Frontal cortex (tissue), 4 donors: ENCODE data around the gene ALG1. TPM values are rescaled to one million over a fixed set of nuclear protein-coding genes. Genes with fewer than 3 reads are reported as not detected.
"Not testable (repeated sequence)": the region's sequence is repeated elsewhere in the genome, so short reads cannot be mapped to it uniquely, and the experiment has no call there.

Source experiments
- DNase-seq, 2 donors: peaks; one replicate each; pipeline ENCODE4 v3.0.0; 2012; ENCODE audit warnings: low spot score in 2 of 2
- FAIRE-seq: peaks from 2 replicates; lab custom pipeline; 2012; peaks lifted over from hg19 to GRCh38; lab: Jason Lieb, UNC
- total RNA-seq: library from RNA; depleted of rRNA; stranded (reverse); fragments of >200 nt; gene quantifications from one replicate; pipeline ENCODE4 v1.2.3, GENCODE V29; 2014
- donor health status: control.
- donor health status: control.
- donor health status: control.

ALG1 gene
- total RNA-seq, 1 donor from 2014 or later, result 11.4 TPM

DNA sequence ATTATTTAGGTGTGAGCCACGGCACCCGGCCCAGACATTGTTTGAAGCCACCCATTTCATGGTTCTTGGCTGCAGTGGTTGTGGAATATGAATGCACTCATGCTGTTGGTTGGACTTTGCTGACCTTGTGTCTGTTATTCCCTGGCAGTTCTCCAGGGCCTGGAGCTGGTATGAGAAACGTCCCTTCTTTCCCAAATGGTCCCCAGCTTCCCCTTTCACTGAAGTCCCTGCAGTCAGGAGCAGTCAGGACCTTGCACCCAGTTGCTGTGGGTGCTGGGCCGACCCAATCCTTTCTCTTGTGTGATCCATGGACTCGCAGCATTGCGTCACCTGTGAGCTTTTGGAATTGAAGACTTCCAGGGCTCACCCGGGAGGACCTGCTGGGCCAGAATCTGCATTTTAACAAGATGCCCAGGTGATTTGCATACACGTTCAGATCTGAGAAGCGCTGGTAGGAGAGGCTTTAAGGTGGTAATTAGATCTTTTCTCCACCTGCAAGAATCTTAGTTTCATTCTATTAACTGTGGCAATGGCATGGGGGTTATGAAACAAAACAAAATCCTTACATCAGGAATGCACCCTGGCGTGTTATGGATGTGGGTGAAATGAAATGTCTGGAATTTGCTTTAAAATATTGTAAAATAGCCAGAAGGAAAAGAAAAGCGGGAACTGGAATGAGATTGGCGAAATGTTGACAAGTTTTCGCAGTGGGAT, 63.3 kb downstream of the ALG1 start:
- not testable (repeated sequence) for DNase-seq, FAIRE-seq

Other genes with a start within 250 kb of the ALG1 start
- gene GLYR1, start 224.6 kb upstream of the ALG1 start, total RNA-seq, result 66.4 TPM
- gene UBN1, start 224.4 kb upstream of the ALG1 start, total RNA-seq, result 12.2 TPM
- 0.82 TPM for gene PPL, start 134.7 kb upstream of the ALG1 start, total RNA-seq
- 0.41 TPM for gene SEC14L5, start 113.5 kb upstream of the ALG1 start, total RNA-seq
- gene NAGPA, start 37.9 kb upstream of the ALG1 start, total RNA-seq, result 14.7 TPM
- gene C16orf89, start 5.9 kb upstream of the ALG1 start, total RNA-seq, result 3.3 TPM
- 4.1 TPM for gene EEF2KMT, start 26.0 kb downstream of the ALG1 start, total RNA-seq